HepG2 (cell line): Measurements from ENCODE around the gene BCL2A1. TPM values are rescaled to one million over a fixed set of nuclear protein-coding genes. Genes with fewer than 3 reads are reported as not detected.

Experiments
- AGO2 ChIP-seq: fragments of 200-400 bp; formaldehyde crosslinking; optimal IDR thresholded peaks from 2 replicates; pipeline ENCODE3; 2017; ENCODE audit warnings: mild to moderate bottlenecking, low read depth, low read length, moderate library complexity
- CBFB ChIP-seq: sonication (generic); formaldehyde crosslinking; IDR thresholded peaks from 2 replicates; pipeline ENCODE4 v1.4.0; 2020; ENCODE audit warnings: missing genetic modification reagents
- CREM ChIP-seq, 2 experiments: sonication (generic) in 1 of 2; formaldehyde crosslinking in 1 of 2; IDR thresholded peaks; 2 replicates each; pipeline versions ENCODE4 v1.4.0 to v1.6.1; 2016 to 2020; ENCODE audit warnings: antibody characterized with exemption in 1 of 2, mild to moderate bottlenecking in 1 of 2, missing genetic modification reagents in 1 of 2
- JARID2 ChIP-seq: sonication (generic); formaldehyde crosslinking; IDR thresholded peaks from 2 replicates; pipeline ENCODE4 v1.8.1; 2023; ENCODE audit warnings: missing genetic modification reagents, inconsistent platforms; ENCODE audit not compliant: insufficient replicate concordance
- KDM3A ChIP-seq: IDR thresholded peaks from 2 replicates; pipeline ENCODE4 v1.6.1; 2018; ENCODE audit warnings: low read depth, missing compliant biosample characterization
- NFYB ChIP-seq: sonication (generic); formaldehyde crosslinking; IDR thresholded peaks from 2 replicates; pipeline ENCODE4 v1.4.0; 2020; ENCODE audit warnings: missing genetic modification reagents
- RARA ChIP-seq: IDR thresholded peaks from 2 replicates; pipeline ENCODE4 v1.6.1; 2016; ENCODE audit warnings: missing genetic modification reagents, missing compliant biosample characterization
- SALL1 ChIP-seq: sonication (generic); formaldehyde crosslinking; IDR thresholded peaks from 2 replicates; pipeline ENCODE4 v1.8.0; 2022; ENCODE audit warnings: mild to moderate bottlenecking, missing genetic modification reagents
- SMAD9 ChIP-seq: sonication (generic); formaldehyde crosslinking; IDR thresholded peaks from 2 replicates; pipeline ENCODE4 v1.5.1; 2020; ENCODE audit warnings: mild to moderate bottlenecking, missing genetic modification reagents
- TAF15 ChIP-seq: fragments of 200-400 bp; formaldehyde crosslinking; IDR thresholded peaks from one replicate; pipeline ENCODE4 v1.6.1; 2018; ENCODE audit warnings: mild to moderate bottlenecking, low read depth, low read length; ENCODE audit not compliant: poor library complexity, severe bottlenecking
- TRIM24 ChIP-seq: sonication (generic); formaldehyde crosslinking; IDR thresholded peaks from 2 replicates; pipeline ENCODE4 v1.8.0; 2022; ENCODE audit warnings: mild to moderate bottlenecking, missing genetic modification reagents
- U2AF1 ChIP-seq: fragments of 200-400 bp; formaldehyde crosslinking; optimal IDR thresholded peaks from 2 replicates; pipeline ENCODE3; 2017; ENCODE audit warnings: mild to moderate bottlenecking, low read depth, low read length
- ZBTB2 ChIP-seq: sonication (generic); formaldehyde crosslinking; IDR thresholded peaks from 2 replicates; pipeline ENCODE4 v1.8.0; 2022; ENCODE audit warnings: low read depth, missing genetic modification reagents
- ZFP82 ChIP-seq: sonication (generic); formaldehyde crosslinking; IDR thresholded peaks from 2 replicates; pipeline ENCODE4 v1.5.1; 2020; ENCODE audit warnings: mild to moderate bottlenecking, missing genetic modification reagents, borderline replicate concordance
- ZGPAT ChIP-seq: IDR thresholded peaks from 2 replicates; pipeline ENCODE4 v1.6.1; 2016; ENCODE audit warnings: mild to moderate bottlenecking
- ZKSCAN8 ChIP-seq: IDR thresholded peaks from 2 replicates; pipeline ENCODE4 v1.6.1; 2016; ENCODE audit warnings: borderline replicate concordance, missing genetic modification reagents, missing compliant biosample characterization
- ZNF20 ChIP-seq: sonication (generic); formaldehyde crosslinking; IDR thresholded peaks from 2 replicates; pipeline ENCODE4 v1.4.0; 2020; ENCODE audit warnings: mild to moderate bottlenecking, moderate library complexity, missing genetic modification reagents
- ZNF234 ChIP-seq: sonication (generic); formaldehyde crosslinking; conservative IDR thresholded peaks from 2 replicates; pipeline ENCODE4 v1.5.1; 2020; ENCODE audit warnings: mild to moderate bottlenecking, missing genetic modification reagents
- ZNF530 ChIP-seq: sonication (generic); formaldehyde crosslinking; IDR thresholded peaks from 2 replicates; pipeline ENCODE4 v1.5.0; 2020; ENCODE audit warnings: low read depth, mild to moderate bottlenecking, missing genetic modification reagents
- ZNF674 ChIP-seq: sonication (generic); formaldehyde crosslinking; IDR thresholded peaks from 2 replicates; pipeline ENCODE4 v1.5.0; 2020; ENCODE audit warnings: low read depth, mild to moderate bottlenecking, missing genetic modification reagents
- ZNF703 ChIP-seq: sonication (generic); formaldehyde crosslinking; IDR thresholded peaks from 2 replicates; pipeline ENCODE4 v1.5.1; 2020; ENCODE audit warnings: missing genetic modification reagents, mild to moderate bottlenecking, moderate library complexity, borderline replicate concordance
- ZNF770 ChIP-seq: sonication (generic); formaldehyde crosslinking; IDR thresholded peaks from 2 replicates; pipeline ENCODE4 v1.5.0; 2020; ENCODE audit warnings: mild to moderate bottlenecking, missing genetic modification reagents
- ZNF776 ChIP-seq: sonication (generic); formaldehyde crosslinking; IDR thresholded peaks from 2 replicates; pipeline ENCODE4 v1.4.0; 2020; ENCODE audit warnings: mild to moderate bottlenecking, missing genetic modification reagents
- ZZZ3 ChIP-seq: sonication (generic); formaldehyde crosslinking; IDR thresholded peaks from 2 replicates; pipeline ENCODE4 v1.4.0; 2020; ENCODE audit warnings: missing genetic modification reagents, mild to moderate bottlenecking, borderline replicate concordance
- polyA plus RNA-seq, 8 experiments: library from polyadenylated mRNA; depleted of rRNA in 3 of 8; stranded (reverse) in 7 of 8; unstranded in 1 of 8; fragments of >200 nt; fragmentation: Illumina TruSeq in 4 of 8; extraction: Trizol in 4 of 8; gene quantifications; 2 replicates each; pipeline versions ENCODE4 v1.2.1 to v1.2.3, GENCODE V29; 2011 to 2016; ENCODE audit warnings: low read depth in 4 of 8, missing spikeins in 1 of 8, mixed read lengths in 1 of 8; ENCODE audit not compliant: insufficient read depth in 1 of 8
- total RNA-seq, 5 experiments: library from RNA; depleted of rRNA; stranded (reverse); fragments of >200 nt; fragmentation: Illumina TruSeq; extraction: Trizol; gene quantifications; 2 replicates each; pipeline ENCODE4 v1.2.3, GENCODE V29; 2016; ENCODE audit warnings: low read depth in 1 of 5

BCL2A1 gene
- total and polyA plus RNA-seq, 2 of the 13 experiments (the other 11 are each of a cell fraction or from before 2014, with no cell fraction given): 0.08 to 0.31 TPM

- TF ChIP-seq ZGPAT (CRISPR knock-in tag): 0 out of 2 replicates have a peak, but pooled peaks have one; percentile 6
- TF ChIP-seq TAF15: peak; percentile 67
- TF ChIP-seq NFYB: no peak
- no peak for TF ChIP-seq ZNF674 (CRISPR knock-in tag)
- TF ChIP-seq RARA (CRISPR knock-in tag): no peak
- no peak for TF ChIP-seq ZNF20 (CRISPR knock-in tag)
- TF ChIP-seq ZNF234 (CRISPR knock-in tag): no peak
- 0 out of 2 replicates have a peak, but pooled peaks have one; percentile 39 for TF ChIP-seq ZFP82 (CRISPR knock-in tag)
- no peak for TF ChIP-seq ZNF530
- peak; percentile 10; the same call in 1 of the 2 replicates for TF ChIP-seq ZNF776 (CRISPR knock-in tag)
- TF ChIP-seq ZBTB2 (CRISPR knock-in tag): 0 out of 2 replicates have a peak, but pooled peaks have one; percentile 21
- TF ChIP-seq KDM3A (CRISPR knock-in tag): no peak
- no peak for TF ChIP-seq ZKSCAN8 (CRISPR knock-in tag)
- no peak for TF ChIP-seq SALL1 (CRISPR knock-in tag)
- no peak for TF ChIP-seq CBFB
- TF ChIP-seq JARID2 (CRISPR knock-in tag): no peak
- peak; percentile 11 for TF ChIP-seq U2AF1
- TF ChIP-seq SMAD9 (CRISPR knock-in tag): no peak
- no peak for TF ChIP-seq CREM (IDR thresholded peaks at IDR 0.05)
- no peak for TF ChIP-seq CREM (CRISPR knock-in tag; IDR thresholded peaks at IDR 0.05)
- TF ChIP-seq AGO2: no peak
- TF ChIP-seq ZZZ3: 0 out of 2 replicates have a peak, but pooled peaks have one; percentile 74
- TF ChIP-seq ZNF703 (CRISPR knock-in tag): no peak
- no peak for TF ChIP-seq TRIM24 (CRISPR knock-in tag)
- no peak for TF ChIP-seq ZNF770 (CRISPR knock-in tag)
Measured at GRCh38 chr15:79923079-79923514, 47.9 kb downstream of the BCL2A1 start (continued).
